ENCODE data around the gene AFF3. TPM values are rescaled to one million over a fixed set of nuclear protein-coding genes. Genes with fewer than 3 reads are reported as not detected.

Gene AFF3
- total RNA-seq, 1 donor = 23.2 TPM

DNA sequence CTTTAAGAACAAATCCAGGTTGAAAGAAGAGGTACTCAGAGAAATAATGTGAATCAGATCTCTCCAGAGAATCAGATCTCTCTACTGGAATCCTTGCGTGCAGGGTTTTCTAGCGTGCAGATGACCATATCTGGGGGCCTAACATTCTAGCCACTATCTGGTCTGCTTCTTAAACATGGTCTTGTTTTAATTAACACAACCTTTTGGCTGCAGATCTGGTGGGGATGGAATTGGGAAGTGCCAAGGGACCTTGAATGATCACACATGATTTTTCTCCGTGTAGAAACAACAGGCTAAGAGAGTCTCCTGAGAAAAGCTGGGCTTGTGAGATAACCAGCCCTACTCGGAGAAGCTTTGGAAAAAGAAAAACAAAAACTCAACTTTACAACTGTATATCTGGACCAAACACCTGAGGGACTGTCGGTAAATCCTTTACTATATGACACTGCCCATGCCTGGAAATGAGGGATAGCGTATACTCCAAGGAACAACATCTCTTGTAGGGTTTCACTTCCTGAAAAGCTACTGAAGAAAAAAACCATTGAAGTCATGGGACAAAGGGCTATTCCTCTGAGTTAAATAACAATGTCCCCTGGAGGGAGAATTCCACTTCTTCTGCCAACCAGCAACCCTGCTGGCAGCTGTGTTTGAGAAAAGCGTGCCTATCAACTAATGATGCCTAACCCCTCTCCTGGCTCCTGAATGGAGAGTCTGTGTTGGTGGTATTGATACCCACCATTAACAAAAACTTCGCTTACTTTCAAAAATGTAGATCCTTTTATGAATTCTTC, 481.6 kb downstream of the AFF3 start:
- DNase-seq (ENCODE audit: low read depth in 2 of 3, low spot score in 2 of 3) = no peak

DNA sequence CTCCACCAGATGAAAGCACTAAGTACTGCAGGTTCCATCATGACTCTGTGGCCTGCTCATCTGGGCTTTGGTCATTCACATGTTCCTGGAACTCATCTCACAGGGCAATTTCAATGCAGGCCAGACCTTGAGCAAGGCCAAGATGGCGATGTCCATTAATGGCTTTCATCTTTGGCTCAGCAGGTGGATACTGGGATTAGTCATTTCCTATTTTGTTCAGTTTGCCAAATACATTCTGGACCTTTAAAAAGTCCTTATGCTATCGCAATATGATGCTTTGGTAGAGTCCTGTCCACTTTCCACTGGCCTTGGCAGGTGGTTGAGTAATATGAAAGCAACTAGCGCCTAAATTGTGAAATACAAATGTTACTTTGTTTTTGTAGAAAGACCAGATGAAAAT, 482.5 kb downstream of the AFF3 start:
- no peak for DNase-seq (ENCODE audit: low read depth in 2 of 3, low spot score in 2 of 3)

DNA sequence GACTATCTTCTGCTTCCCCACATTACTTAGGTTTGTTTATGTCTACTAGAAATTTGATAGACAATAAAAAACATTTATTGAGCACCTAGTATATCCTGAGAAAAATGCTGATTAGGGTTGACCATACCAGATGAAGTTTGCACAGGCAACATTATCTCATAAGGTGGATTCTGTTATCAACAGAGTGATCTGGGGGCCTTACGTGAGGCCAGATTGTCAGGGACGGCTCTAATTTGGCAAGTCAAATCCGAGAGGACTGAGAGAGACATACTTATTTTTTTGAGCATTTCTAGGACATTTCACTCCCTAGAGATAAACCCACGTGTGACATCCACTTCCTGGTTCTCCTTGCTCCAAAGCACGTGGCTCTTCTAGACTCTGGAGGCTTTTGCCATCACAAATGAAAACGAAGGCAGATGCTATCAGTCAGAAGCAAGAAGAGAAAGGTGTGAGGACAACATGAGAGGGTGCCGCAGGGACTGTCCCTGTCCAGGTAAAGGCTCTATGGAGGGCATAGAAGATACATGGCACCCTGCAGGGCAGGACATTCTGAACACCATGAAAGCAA, 484.6 kb downstream of the AFF3 start:
- DNase-seq (ENCODE audit: low read depth in 2 of 3, low spot score in 2 of 3) = no peak

DNA sequence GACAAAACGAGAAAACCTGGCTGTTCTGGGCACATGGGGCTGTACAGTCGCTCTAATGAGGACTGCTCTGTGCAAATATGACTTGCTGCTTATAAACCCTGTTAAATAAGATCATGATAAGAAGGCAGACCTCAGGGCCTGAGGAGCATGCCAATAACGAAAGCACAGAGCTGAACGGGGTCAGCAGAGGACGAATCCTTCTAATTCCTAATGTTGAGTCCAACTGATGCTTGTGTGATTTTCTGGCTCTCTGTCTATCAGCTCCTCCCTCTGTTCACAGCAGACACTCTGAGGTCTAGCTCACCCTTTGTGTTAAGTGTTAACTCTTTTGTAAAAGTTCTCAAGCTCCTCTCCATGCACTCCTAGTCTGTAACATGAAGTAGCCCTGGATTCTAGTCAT, 485.4 kb downstream of the AFF3 start:
- no peak for DNase-seq (ENCODE audit: low read depth in 2 of 3, low spot score in 2 of 3)

DNA sequence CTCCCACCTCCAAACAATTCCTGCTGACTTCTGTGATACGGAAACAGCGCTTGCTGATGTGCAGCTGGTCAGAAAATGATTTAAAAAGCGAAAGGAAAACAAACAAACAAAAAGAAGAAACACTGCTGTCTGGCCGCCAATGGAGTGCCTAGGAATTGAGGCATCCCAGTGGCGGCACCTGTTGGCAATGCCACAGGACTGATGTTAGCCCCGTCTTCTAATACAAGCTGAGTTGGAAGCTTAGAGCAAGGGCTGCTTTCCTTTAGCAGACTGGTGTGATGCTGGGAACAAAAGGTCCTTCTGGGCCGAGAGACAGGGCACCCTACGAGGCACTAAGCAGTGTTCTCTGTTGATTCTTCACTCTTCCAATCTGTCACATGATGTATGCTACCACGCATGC, 489.0 kb downstream of the AFF3 start:
- DNase-seq (ENCODE audit: low read depth in 2 of 3, low spot score in 2 of 3) = no peak

DNA sequence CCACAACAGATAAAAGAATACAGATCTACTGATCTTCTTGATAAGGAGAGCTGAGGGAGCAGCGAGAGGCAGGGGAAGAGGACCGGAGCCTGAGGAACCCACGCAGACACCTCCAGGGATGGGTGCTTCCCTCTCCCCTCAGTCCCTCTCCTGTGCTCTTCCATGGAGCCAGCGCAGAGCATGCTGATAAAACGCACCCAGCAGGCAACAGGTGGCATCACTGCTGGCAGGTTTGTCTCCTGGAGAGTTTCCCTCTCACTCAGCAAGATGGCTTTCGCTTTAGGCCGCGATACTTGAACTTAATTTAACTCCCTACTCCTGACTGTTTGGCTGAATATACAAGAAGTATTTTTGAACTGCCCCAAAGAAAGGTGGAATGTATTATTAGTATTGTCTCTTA, 489.5 kb downstream of the AFF3 start:
- DNase-seq (ENCODE audit: low read depth in 2 of 3, low spot score in 2 of 3) = no peak

DNA sequence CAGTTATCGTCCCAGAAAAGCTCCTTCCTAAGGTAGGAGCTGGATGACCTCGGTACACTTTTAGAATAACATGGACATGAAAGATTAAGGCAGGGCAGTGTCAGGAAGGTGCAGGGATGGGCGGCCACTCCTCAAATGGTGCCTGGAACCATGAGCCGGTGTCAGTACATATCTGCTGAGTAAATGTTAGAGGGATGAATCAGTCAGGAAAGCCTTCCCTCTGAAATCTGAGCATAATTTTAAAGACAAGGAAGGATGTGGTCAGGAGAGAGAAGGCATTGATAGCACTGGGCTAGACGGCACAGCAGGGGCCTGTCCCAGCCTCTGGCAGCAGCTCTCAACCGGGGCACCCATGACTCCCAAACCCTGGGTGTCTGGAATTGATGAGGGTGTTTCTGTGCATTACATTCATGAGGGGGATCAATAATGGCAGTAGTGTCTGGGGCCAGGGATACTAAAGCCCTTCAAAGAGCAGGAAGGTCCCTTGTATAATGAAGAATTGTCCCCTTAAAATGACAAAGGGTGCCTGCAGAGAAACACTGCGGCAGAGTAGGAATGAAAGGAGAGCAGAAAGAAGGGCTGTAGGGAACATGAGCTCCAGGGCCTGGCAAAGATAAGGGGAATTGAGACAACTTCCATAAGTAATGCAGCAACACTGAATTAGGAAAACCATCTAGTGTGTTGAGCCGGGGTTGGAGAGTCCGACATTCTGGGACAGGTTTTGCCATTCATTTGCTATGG, 490.3 kb downstream of the AFF3 start:
- no peak for DNase-seq (ENCODE audit: low read depth in 2 of 3, low spot score in 2 of 3)

DNA sequence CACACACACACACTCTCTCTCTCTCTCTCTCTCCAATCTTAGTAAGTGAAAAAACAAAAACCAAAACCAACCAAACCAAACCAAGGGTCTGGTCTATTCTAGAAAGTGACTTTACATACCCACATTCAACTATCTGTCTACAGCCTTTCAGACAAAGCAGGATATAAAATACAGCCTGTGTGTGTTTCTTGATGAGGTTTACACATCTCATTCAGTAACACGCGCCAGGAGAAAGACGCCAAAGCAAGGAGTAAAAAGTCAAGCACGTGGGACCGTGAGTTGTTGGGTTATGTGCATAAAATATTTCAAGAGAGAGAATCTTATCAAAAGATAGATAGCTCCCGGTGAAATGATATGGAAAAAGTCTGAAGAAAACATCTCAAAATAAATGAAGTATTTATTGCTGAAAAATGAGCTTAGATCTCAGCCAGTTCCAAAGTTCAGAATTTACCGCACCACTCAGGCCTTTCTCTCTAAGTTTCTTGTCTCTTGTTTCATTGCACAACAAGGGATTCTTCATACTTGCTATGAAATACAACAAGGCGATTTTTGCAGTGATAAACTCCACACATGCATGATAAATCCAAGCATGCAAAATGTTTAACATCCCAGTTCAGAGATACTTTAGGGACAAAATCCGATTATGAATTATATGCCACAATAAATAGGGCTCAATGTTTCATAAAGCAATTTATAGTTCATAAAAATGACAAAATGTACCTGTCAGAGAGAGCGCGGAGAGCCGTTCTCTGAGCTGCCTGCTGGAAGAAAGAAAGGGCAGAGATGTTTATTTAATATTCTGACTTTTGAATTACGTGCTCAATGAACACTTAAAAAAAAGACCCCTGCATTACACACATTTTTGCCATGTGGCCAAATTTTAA, 493.2 kb downstream of the AFF3 start:
- DNase-seq (ENCODE audit: low read depth in 2 of 3, low spot score in 2 of 3) = no peak

DNA sequence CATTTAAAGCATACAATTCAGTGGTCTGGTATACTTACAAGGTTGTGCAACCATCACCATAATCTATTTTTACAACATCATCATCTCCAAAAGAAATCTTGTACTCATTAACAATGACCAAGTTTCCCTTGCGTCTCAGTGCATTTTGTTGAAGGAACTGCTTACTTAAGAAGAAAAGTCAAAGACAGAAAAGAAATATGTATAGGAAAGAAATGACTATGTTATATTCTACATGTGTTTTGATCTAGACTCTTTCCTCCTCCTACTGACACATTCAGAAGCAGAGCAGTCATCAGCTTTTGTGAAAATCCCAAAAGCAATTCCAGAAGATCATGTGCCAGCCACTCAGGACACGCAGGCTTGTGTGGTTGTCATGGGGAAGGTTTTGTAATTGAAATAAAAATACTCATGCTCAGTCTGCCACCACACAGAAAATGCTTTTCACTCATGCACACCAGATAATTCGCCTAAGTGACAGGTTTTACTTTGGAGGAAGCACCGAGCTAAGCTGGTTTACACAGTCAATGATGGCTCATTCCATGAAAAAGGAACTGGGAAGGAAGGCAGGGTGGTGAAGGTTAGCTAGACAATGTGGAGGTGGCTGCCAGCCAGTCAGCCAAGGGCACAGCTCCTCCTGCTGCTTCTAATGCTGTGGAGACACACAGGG, 494.1 kb downstream of the AFF3 start:
- no peak for DNase-seq (ENCODE audit: low read depth in 2 of 3, low spot score in 2 of 3)

DNA sequence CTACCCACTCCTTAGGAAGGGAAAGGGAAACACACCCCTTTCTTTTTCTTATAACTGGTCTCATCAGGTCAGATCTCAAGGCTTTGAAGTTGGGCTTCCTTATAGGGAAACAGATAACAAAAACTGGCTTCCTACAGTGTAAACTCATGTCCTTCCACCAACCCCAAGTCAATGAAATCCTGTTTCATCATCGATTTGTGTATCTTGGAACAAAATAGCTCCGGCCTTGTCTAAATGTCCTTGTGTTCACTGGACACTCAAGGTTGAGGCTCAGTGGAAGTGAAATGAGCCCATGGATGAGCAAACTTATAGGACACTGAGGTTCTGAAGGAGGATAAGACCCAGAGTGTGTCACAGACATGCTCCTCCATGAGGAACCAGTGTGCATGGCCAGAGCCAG, 496.4 kb downstream of the AFF3 start:
- DNase-seq (ENCODE audit: low read depth in 2 of 3, low spot score in 2 of 3) = no peak

DNA sequence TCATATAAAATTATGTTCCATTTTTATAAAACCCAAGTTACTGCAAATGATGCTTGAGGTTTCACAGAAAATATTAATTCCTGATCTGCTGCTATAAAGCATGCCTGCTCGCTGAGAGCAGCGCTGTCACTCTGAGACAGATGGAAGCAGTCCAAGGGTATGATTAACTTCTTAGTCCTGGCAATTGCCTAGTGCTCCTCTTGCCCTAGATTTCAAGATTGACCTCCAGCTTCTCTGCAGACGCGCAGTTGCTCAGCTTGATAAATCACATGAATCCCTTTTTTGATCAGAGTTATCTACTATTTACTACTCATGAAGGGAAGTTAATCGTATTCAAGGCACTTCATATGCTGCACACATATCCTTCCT, 498.0 kb downstream of the AFF3 start:
- no peak for DNase-seq (ENCODE audit: low read depth in 2 of 3, low spot score in 2 of 3)

DNA sequence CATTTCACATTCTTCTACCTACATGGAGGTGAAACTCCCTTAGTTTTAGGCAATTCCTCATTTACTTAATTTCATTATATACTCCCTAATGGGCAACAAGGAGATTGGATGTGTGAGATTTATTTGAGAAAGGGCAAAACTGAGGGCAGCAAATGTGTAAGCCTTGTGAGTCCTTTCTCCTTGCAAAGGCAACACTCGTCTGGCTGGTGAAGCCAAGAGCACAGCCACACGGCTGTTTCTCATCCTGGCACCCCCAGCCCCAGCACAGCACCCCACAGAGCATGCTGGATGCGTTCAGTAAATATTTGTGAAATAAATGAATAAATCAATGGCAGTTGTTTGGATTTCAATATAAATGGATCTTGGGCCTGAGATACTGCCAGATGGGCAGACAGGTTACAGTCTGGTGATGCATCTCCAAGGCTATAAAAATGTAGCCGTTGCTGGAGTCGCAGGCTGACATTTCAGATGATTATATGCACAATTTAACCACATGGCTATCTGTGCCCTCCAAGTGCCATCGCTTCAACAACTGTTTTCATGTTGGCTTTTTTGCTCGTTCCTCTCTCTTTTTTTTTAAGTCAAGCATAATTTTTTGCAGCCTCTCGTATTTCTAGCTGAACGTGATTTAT, 498.5 kb downstream of the AFF3 start:
- DNase-seq (ENCODE audit: low read depth in 2 of 3, low spot score in 2 of 3) = no peak

DNA sequence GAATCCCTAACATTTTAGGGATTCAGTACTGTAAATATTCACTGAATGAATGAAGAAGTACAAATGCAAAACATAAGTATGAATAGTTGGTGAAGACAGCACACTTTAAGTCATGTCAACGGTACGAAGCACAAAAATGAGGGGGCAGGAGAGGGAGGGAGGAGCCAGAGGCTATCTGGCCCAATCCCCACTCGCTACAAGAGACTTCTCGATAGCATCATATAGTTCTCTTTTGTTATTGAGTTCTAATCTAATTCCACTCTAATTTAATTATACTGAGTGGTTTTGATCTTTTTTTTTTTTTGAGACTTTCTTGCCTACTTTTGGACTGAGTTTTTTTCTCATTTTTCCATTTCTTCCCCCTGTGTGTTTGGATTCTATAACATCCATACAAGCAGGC, 500.4 kb downstream of the AFF3 start:
- DNase-seq (ENCODE audit: low read depth in 2 of 3, low spot score in 2 of 3) = no peak

DNA sequence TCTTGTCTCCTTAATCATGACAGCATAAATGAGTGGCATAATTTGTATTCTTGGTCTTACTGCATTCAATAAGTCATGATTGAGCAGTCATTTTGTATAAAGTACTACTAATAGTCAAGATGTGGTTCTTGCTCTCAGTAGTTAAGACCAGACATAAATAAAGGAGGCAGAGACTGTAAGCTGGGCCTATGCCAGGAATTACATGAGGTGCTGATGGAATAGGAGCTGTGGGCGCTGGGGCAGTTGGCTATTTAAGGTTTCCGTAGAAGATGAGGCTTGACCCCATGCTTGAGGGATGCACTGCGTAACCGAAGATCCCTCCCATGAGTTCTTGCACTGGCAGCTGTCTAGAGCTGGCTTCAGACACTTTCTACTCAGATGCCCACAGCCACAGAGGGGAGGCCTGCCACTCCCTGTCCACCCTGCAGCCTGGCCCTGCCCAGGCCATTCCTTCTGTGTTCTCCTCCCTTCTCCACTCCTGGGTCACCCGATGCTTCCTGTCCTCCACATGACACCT, 501.7 kb downstream of the AFF3 start:
- no peak for DNase-seq (ENCODE audit: low read depth in 2 of 3, low spot score in 2 of 3)

DNA sequence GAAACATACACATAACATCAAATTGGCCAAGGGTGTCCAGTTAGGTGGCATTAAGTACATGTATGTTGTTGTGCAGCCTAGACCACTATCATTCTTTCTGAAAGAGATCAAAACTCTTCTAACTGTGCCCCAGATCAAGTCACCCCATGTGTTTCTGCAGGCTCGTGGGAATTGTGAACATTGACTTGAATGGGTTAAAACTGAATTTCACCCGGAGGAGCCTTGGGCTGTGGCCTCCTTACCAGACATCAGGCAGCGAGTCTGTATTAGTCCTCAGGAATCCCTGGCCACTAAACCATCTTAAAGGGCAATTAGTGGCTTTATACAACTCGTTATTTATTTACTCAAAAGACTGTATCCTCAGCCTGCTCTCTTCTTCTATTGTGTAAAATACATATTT, 503.6 kb downstream of the AFF3 start:
- no peak for DNase-seq (ENCODE audit: low read depth in 2 of 3, low spot score in 2 of 3)

DNA sequence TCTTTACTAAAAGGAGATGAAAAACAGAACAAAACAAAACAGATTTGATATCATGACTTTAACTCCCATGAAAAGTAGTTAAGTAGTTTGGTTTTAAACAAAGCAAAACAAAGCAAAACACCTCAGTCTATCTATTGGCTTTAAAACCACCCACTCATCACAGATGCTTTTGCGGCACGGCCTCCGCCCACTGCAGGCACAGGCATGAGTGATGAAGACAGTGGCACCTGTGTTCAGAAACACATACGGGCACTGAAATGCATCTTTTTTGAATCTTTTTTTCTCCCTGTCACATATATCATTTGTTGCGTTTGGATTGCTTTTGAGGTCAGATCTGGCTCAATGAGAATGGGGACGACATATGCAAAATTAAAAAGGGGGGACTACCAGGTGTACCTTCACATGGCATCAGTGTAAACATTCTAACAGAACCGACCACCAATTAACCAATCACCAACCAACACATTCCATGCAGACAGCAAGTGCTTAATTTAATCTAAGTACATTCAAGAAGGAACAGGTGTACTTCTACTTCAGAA, 505.2 kb downstream of the AFF3 start:
- DNase-seq (ENCODE audit: low read depth in 2 of 3, low spot score in 2 of 3) = no peak

DNA sequence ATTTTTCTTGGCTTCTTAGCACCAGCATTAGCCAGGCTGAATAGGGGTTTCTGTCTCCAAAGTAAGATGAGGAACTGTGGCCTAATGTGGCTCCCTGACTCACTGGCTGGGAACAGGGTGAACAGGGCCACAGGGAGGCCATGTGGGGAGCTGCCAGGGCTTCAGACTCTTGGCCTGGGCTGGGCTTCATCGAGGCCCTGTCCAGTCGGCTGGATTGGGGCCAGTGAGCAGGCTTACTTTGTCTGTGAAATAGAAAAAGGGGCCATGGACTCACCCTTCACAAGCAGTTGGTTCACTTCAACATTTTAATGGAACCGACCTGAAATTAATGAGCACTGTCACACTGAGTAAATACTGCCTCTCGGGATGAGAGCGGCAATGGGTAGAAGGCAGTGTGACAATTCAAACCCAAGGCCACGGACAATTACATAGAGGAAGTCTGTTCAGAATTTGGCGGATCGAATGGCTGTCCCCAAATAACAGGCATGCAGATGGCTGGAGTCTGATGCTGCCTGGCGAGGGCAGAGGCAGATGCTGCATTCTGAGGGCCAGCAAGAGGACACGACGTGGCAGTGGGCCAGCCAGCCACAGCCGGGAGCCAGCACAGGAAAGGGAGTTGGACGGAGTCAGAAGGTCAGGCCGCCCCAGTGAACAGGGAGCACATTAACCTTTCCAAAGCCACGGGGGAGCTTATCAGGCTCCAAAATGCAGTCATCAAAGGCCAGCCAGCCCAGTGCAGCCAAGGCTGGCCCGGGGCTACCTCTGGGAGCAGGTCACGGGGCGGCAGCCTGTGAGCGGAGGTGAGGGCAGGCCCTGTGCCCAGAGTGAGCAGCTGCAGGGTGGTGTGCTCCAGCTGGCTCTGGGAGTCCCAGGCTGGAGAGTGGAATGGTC, 506.0 kb downstream of the AFF3 start:
- no peak for DNase-seq (ENCODE audit: low read depth in 2 of 3, low spot score in 2 of 3)

DNA sequence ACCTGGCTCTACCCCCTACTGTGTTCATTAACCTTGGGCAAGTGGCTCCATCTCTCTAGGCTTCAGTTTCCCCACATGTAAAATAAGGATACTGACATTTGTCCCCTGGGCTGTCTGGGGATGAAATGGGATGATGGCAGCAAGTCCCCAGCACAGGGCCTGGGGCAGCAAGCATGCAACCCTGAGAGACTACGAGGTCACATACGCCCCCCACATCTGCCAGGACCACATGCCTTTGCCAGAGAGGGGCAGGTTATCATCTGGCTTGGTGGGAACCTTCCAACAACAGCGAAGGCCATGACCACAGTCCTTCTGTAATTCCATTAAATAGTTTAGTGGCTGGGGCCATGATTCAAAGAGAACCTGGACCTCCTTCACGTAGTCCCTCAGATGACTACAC, 506.7 kb downstream of the AFF3 start:
- no peak for DNase-seq (ENCODE audit: low read depth in 2 of 3, low spot score in 2 of 3)

DNA sequence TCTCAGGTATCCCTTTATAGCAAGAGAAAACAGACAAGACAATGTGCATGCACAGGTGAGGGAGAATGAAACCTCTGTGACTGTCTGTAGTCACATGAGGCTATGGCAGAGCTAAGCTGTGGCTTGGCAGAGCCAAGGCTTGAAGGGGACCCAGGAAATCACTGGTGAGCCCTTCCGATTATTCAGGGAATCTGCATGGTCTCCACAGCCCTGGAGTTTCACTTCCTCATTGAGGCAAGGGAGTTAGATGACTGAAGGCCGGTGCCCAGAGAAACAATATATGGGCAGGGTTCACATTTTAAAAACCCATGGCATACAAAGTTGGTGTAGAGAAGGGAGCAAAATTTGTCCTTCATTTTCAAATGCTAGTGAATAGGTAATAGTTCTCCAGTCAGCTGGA, 508.2 kb downstream of the AFF3 start:
- DNase-seq (ENCODE audit: low read depth in 2 of 3, low spot score in 2 of 3) = no peak

Measured in hematopoietic multipotent progenitor cell (in vitro differentiated cells).